ENCODE data around the gene PSMB8. TPM values are rescaled to one million over a fixed set of nuclear protein-coding genes. Genes with fewer than 3 reads are reported as not detected.

The PSMB8 gene
- total RNA-seq, 1 donor from 2014 or later, result 18.4 TPM

GRCh38 chr6:32825966-32826365, 17.9 kb downstream of the PSMB8 start:
- H3K36me3 ChIP-seq, result peaks cover 21 to 24% of the 10 kb centered on the region in 2 donors
- H3K27ac ChIP-seq, result no peak overlapping the region
- no peak for DNase-seq (ENCODE audit: low spot score in 2 of 2)
- TF ChIP-seq CTCF (IDR thresholded peaks at IDR 0.05), result peak in 2 of 3 experiments; percentile 30 to 46
- intact Hi-C loops (cut with DNase I), result loop anchor here (5.0 kb wide), 1 partner anchor 41 kb away; no protein-coding TSS in a partner anchor
- no peaks in the 10 kb centered on the region for H3K4me1 ChIP-seq
- H3K9me3 ChIP-seq, result no peaks in the 10 kb centered on the region
- no peaks in the 10 kb centered on the region for H3K27me3 ChIP-seq
- no peak overlapping the region for H3K4me3 ChIP-seq

DNA sequence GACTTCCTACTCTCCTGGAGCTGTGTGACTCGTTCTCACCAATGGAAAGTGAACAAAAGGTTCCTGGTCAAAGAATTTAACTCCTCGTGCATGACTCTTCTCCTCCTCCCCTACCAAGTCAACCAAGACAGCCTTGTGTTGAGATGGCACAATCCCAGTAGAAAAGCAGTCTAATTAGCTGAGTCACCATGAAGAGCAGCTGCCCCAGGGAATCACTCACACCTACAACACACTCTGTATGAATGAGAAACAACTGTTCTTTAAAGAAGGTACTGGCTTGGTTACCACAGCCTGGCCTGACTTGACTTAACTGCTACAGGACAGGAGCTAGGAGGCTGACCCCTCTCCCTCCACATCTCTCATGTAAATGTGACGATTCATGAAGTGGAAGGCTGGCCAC, 24.1 kb downstream of the PSMB8 start:
- H3K27me3 ChIP-seq, result no peaks in the 10 kb centered on the region
- H3K4me3 ChIP-seq, result no peak overlapping the region
- no peaks in the 10 kb centered on the region for H3K36me3 ChIP-seq
- intact Hi-C loops (cut with DNase I), result no loop called here
- no peaks in the 10 kb centered on the region for H3K9me3 ChIP-seq
- no peak for TF ChIP-seq CTCF (IDR thresholded peaks at IDR 0.05)
- H3K4me1 ChIP-seq, result no peaks in the 10 kb centered on the region
- H3K27ac ChIP-seq, result no peak overlapping the region
- no peak for DNase-seq (ENCODE audit: low spot score in 2 of 2)

- DNase-seq (ENCODE audit: low spot score in 2 of 2), result no peak
- Histone ChIP-seq H3K9me3 (no peaks in the 10 kb centered on the region), H3K4me1 (no peaks in the 10 kb centered on the region), H3K27ac (no peak overlapping the region), H3K27me3 (no peaks in the 10 kb centered on the region), H3K36me3 (no peaks in the 10 kb centered on the region), H3K4me3 (no peak overlapping the region)
- no peak for TF ChIP-seq CTCF (IDR thresholded peaks at IDR 0.05)
- intact Hi-C loops (cut with DNase I), result no loop called here
These were observed 25.0 kb downstream of the PSMB8 start for GRCh38 chr6:32818867-32819266.

GRCh38 chr6:32816746-32817204, 27.1 kb downstream of the PSMB8 start, which contains the start of gene HLA-DOB:
HLA-DOB (minus strand) TSS chr6:32817002; CDS start chr6:32816951, 51 bp downstream.
- no peaks in the 10 kb centered on the region for H3K4me1 ChIP-seq
- intact Hi-C loops (cut with DNase I), result no loop called here
- H3K36me3 ChIP-seq, result no peaks in the 10 kb centered on the region
- no peak within 1 kb of the TSS for H3K27ac ChIP-seq
- H3K9me3 ChIP-seq, result no peaks in the 10 kb centered on the region
- H3K27me3 ChIP-seq, result no peaks in the 10 kb centered on the region
- no peak for DNase-seq (ENCODE audit: low spot score in 2 of 2)
- no peak for TF ChIP-seq CTCF (IDR thresholded peaks at IDR 0.05)
- H3K4me3 ChIP-seq, result no peak within 1 kb of the TSS

- DNase-seq (ENCODE audit: low spot score in 2 of 2), result no peak
- H3K27me3 ChIP-seq, result no peaks in the 10 kb centered on the region
- no peak overlapping the region for H3K27ac ChIP-seq
- no peak overlapping the region for H3K4me3 ChIP-seq
- intact Hi-C loops (cut with DNase I), result no loop called here
- no peak for TF ChIP-seq CTCF (IDR thresholded peaks at IDR 0.05)
- H3K9me3 ChIP-seq, result no peaks in the 10 kb centered on the region
- no peaks in the 10 kb centered on the region for H3K36me3 ChIP-seq
- no peaks in the 10 kb centered on the region for H3K4me1 ChIP-seq
These were observed 27.9 kb downstream of the PSMB8 start for GRCh38 chr6:32815996-32816395.

DNA sequence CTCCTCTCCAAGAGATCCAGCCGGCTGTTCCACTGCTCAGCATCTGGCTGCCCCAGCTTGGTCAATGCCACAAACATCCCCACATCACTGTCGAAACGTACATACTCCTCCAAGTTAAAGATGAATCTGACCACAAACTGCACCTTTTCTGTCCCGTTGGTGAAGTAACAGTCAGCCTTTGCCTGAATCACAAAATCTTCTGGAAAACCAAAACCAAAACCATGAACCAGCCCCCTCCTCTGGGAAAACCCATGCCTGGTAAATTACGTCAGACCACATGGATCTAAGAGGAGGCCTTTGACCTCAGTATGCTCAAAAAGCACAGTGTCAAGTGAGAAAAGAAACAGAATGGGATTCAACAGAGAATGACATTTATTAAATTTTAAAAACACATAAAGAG, 28.7 kb downstream of the PSMB8 start:
- DNase-seq (ENCODE audit: low spot score in 2 of 2), result no peak
- intact Hi-C loops (cut with DNase I), result no loop called here

More for the DNA sequence above, 28.7 kb downstream of the PSMB8 start:
- TF ChIP-seq CTCF (IDR thresholded peaks at IDR 0.05), result no peak
- Histone ChIP-seq H3K9me3 (no peaks in the 10 kb centered on the region), H3K27me3 (no peaks in the 10 kb centered on the region), H3K4me3 (no peak overlapping the region), H3K27ac (no peak overlapping the region), H3K36me3 (no peaks in the 10 kb centered on the region), H3K4me1 (no peaks in the 10 kb centered on the region)

Data from ascending aorta (tissue), 2 donors.